IMR-90 (cell line): ENCODE results near the gene NTMT1. TPM values are rescaled to one million over a fixed set of nuclear protein-coding genes. Genes with fewer than 3 reads are reported as not detected.

ENCODE experiments used
- ATAC-seq: fragments of 200-7000 bp; cut with Tn5 transposase; 2 replicates; pipeline ENCODE4 v1.9.1; 2020; ENCODE audit warnings: low read depth, mild to moderate bottlenecking, moderate library complexity
- BruUV-seq: library from RNA; stranded (reverse); fragments of 400-500 nt; replicated peaks from 2 replicates; lab custom pipeline; 2021; lab: Mats Ljungman, UMichigan
- CTCF ChIA-PET: fragments of 300-600 bp; formaldehyde crosslinking; extraction: SDS; loops from one replicate; lab custom pipeline; 2021; ENCODE audit warnings: antibody characterized with exemption; lab: Yijun Ruan, JAX
- POLR2A ChIA-PET: fragments of 300-600 bp; sonication (Branson Sonifier 250); formaldehyde crosslinking; loops from one replicate; lab custom pipeline; 2022; ENCODE audit warnings: antibody characterized with exemption; ENCODE audit not compliant: unreplicated experiment; lab: Charles Lee
- DNase-seq: peaks from one replicate; pipeline ENCODE4 v3.0.0; 2013
- H2AFZ ChIP-seq: replicated peaks from 2 replicates; pipeline ENCODE3; 2013; ENCODE audit warnings: low read length, mild to moderate bottlenecking; ENCODE audit not compliant: poor library complexity
- H2AK5ac ChIP-seq: 2 replicates; pipeline ENCODE4 v1.6.1; 2013; ENCODE audit warnings: low read depth, low read length, inconsistent platforms
- H2AK9ac ChIP-seq: replicated peaks from 2 replicates; pipeline ENCODE3; 2013; ENCODE audit warnings: mild to moderate bottlenecking, low read depth, low read length, moderate library complexity; ENCODE audit not compliant: poor library complexity
- H2BK120ac ChIP-seq: 2 replicates; pipeline ENCODE4 v1.6.1; 2013; ENCODE audit warnings: low read depth, low read length, inconsistent platforms
- H2BK15ac ChIP-seq: 3 replicates; pipeline ENCODE4 v1.6.1; 2013; ENCODE audit warnings: low read depth, low read length, inconsistent platforms
- H2BK20ac ChIP-seq: 2 replicates; pipeline ENCODE4 v1.6.1; 2013; ENCODE audit warnings: low read depth, mild to moderate bottlenecking, inconsistent platforms, low read length, moderate library complexity
- H2BK5ac ChIP-seq: 2 replicates; pipeline ENCODE4 v1.6.1; 2013; ENCODE audit warnings: mild to moderate bottlenecking, low read depth, low read length, inconsistent platforms; ENCODE audit not compliant: poor library complexity, severe bottlenecking
- H3K14ac ChIP-seq: replicated peaks from 2 replicates; pipeline ENCODE4 v1.6.1; 2013; ENCODE audit warnings: low read depth, low read length, inconsistent platforms
- H3K18ac ChIP-seq: 2 replicates; pipeline ENCODE4 v1.6.1; 2013; ENCODE audit warnings: low read depth, low read length, control low read depth
- H3K23ac ChIP-seq: 2 replicates; pipeline ENCODE4 v1.6.1; 2013; ENCODE audit warnings: low read depth, low read length, inconsistent platforms
- H3K27ac ChIP-seq: 2 replicates; pipeline ENCODE4 v1.5.1; 2013; ENCODE audit warnings: mild to moderate bottlenecking, control low read depth, low read length; ENCODE audit not compliant: insufficient read depth
- H3K27me3 ChIP-seq: 2 replicates; pipeline ENCODE4 v1.6.1; 2013; ENCODE audit warnings: low read length; ENCODE audit not compliant: control insufficient read depth, insufficient read depth
- H3K36me3 ChIP-seq: 2 replicates; pipeline ENCODE4 v1.6.1; 2013; ENCODE audit warnings: low read length, mixed read lengths; ENCODE audit not compliant: control insufficient read depth, insufficient read depth
- H3K4ac ChIP-seq: 2 replicates; pipeline ENCODE4 v1.6.1; 2013; ENCODE audit warnings: low read depth, low read length, inconsistent platforms
- H3K4me1 ChIP-seq: 2 replicates; pipeline ENCODE4 v1.6.1; 2013; ENCODE audit warnings: low read length, mixed read lengths; ENCODE audit not compliant: control insufficient read depth, insufficient read depth
- H3K4me2 ChIP-seq: 2 replicates; pipeline ENCODE4 v1.6.1; 2013; ENCODE audit warnings: low read depth, mild to moderate bottlenecking, control low read depth, low read length, moderate library complexity
- H3K4me3 ChIP-seq: 2 replicates; pipeline ENCODE4 v1.5.1; 2013; ENCODE audit warnings: low read depth, mild to moderate bottlenecking, control low read depth, low read length, moderate library complexity; ENCODE audit not compliant: insufficient read depth
- H3K56ac ChIP-seq: 2 replicates; pipeline ENCODE4 v1.6.1; 2013; ENCODE audit warnings: low read length, inconsistent platforms; ENCODE audit not compliant: insufficient read depth; ENCODE audit errors: extremely low read depth
- H3K79me1 ChIP-seq, 2 experiments: 2 replicates each; pipeline ENCODE4 v1.6.1; 2013; ENCODE audit warnings: low read length in 2 of 2, inconsistent platforms in 1 of 2, low read depth in 1 of 2
- H3K9ac ChIP-seq: 2 replicates; pipeline ENCODE4 v1.6.1; 2013; ENCODE audit warnings: low read depth, low read length, control low read depth
- H3K9me1 ChIP-seq: 2 replicates; pipeline ENCODE4 v1.6.1; 2013; ENCODE audit warnings: low read length, inconsistent platforms; ENCODE audit not compliant: insufficient read depth
- H3K9me3 ChIP-seq: 2 replicates; pipeline ENCODE4 v1.6.1; 2013; ENCODE audit warnings: low read length; ENCODE audit not compliant: control insufficient read depth, insufficient read depth
- H4K20me1 ChIP-seq: 2 replicates; pipeline ENCODE4 v1.6.1; 2013; ENCODE audit warnings: low read length, inconsistent platforms; ENCODE audit not compliant: insufficient read depth
- H4K5ac ChIP-seq: 2 replicates; pipeline ENCODE4 v1.6.1; 2013; ENCODE audit warnings: mild to moderate bottlenecking, low read depth, low read length, control low read depth
- H4K8ac ChIP-seq, 2 experiments: 2 replicates each; pipeline ENCODE4 v1.6.1; 2013; ENCODE audit warnings: low read depth in 2 of 2, low read length in 2 of 2, control low read depth in 1 of 2, inconsistent platforms in 1 of 2
- H4K91ac ChIP-seq: 2 replicates; pipeline ENCODE4 v1.6.1; 2013; ENCODE audit warnings: low read depth, low read length, inconsistent platforms; ENCODE audit not compliant: insufficient read depth
- BHLHE40 ChIP-seq: fragments of 150-350 bp; IDR thresholded peaks from 2 replicates; pipeline ENCODE4 v1.6.1; 2016; ENCODE audit warnings: mild to moderate bottlenecking, low read depth, low read length
- CEBPB ChIP-seq: IDR thresholded peaks from 2 replicates; pipeline ENCODE4 v1.6.1; 2012; ENCODE audit warnings: low read depth, low read length, improper control_type of control experiment
- CHD1 ChIP-seq: IDR thresholded peaks from 2 replicates; pipeline ENCODE4 v1.6.1; 2012; ENCODE audit warnings: low read depth, low read length, improper control_type of control experiment
- FOS ChIP-seq: fragments of 150-350 bp; IDR thresholded peaks from 2 replicates; pipeline ENCODE4 v1.6.1; 2016; ENCODE audit warnings: low read depth, low read length
- MAFK ChIP-seq: IDR thresholded peaks from 2 replicates; pipeline ENCODE4 v1.6.1; 2012; ENCODE audit warnings: low read depth, low read length, improper control_type of control experiment
- MAZ ChIP-seq: IDR thresholded peaks from 2 replicates; pipeline ENCODE4 v1.6.1; 2012; ENCODE audit warnings: low read depth, mild to moderate bottlenecking, low read length, improper control_type of control experiment, moderate library complexity, borderline replicate concordance
- MXI1 ChIP-seq: IDR thresholded peaks from 2 replicates; pipeline ENCODE4 v1.6.1; 2012; ENCODE audit warnings: low read depth, mild to moderate bottlenecking, low read length, moderate library complexity, borderline replicate concordance
- NFE2L2 ChIP-seq: fragments of 150-350 bp; IDR thresholded peaks from 2 replicates; pipeline ENCODE4 v1.6.1; 2016; ENCODE audit warnings: low read depth, mild to moderate bottlenecking, low read length
- POLR2A ChIP-seq: IDR thresholded peaks from 2 replicates; pipeline ENCODE4 v1.6.1; 2012; ENCODE audit warnings: mild to moderate bottlenecking, low read depth, low read length
- RAD21 ChIP-seq: IDR thresholded peaks from 2 replicates; pipeline ENCODE4 v1.6.1; 2012; ENCODE audit warnings: low read length, improper control_type of control experiment
- RCOR1 ChIP-seq: IDR thresholded peaks from 2 replicates; pipeline ENCODE4 v1.6.1; 2012; ENCODE audit warnings: mild to moderate bottlenecking, low read length, improper control_type of control experiment; ENCODE audit not compliant: insufficient replicate concordance
- RFX5 ChIP-seq: IDR thresholded peaks from 2 replicates; pipeline ENCODE4 v1.8.0; 2012; ENCODE audit warnings: low read depth, mild to moderate bottlenecking, low read length, moderate library complexity
- SMC3 ChIP-seq: fragments of 150-350 bp; IDR thresholded peaks from 2 replicates; pipeline ENCODE4 v1.6.1; 2016; ENCODE audit warnings: low read depth, mild to moderate bottlenecking, antibody characterized with exemption, low read length, moderate library complexity
- WGBS, 2 experiments: methylation state at CpG; one replicate each; pipeline versions ENCODE4 v1.1.5 to v1.1.7; 2013; ENCODE audit warnings: missing lambda C conversion rate in 2 of 2; ENCODE audit not compliant: insufficient read length in 1 of 2; ENCODE audit errors: extremely low coverage in 2 of 2; 5-methylcytosine and 5-hydroxymethylcytosine counted together
- dilution Hi-C: fragments of 300-500 bp; cut with HindIII; formaldehyde crosslinking; loops from one replicate; pipeline ENCODE4 v1.14.3; 2018; ENCODE audit warnings: low sequenced_read_pairs; ENCODE audit not compliant: unreplicated experiment
- in situ Hi-C: fragments of 300-500 bp; cut with MboI; formaldehyde crosslinking; loops from 3 replicates; pipeline ENCODE4 v1.14.3; 2019; ENCODE audit warnings: low sequenced_read_pairs, inconsistent platforms, mixed read lengths
- intact Hi-C: fragments of 100-400 bp; cut with micrococcal nuclease; formaldehyde crosslinking; loops from 2 replicates; pipeline ENCODE4 v1.10.0; 2022
- polyA plus RNA-seq, 3 experiments: library from polyadenylated mRNA; depleted of rRNA; stranded (reverse); fragments of >200 nt; gene quantifications; 2 replicates each; pipeline ENCODE4 v1.2.3, GENCODE V29; 2012; ENCODE audit warnings: low replicate concordance in 1 of 3
- total RNA-seq: library from RNA; depleted of rRNA; stranded (reverse); fragments of >200 nt; gene quantifications from 2 replicates; pipeline ENCODE4 v1.2.3, GENCODE V29; 2012
- TF ChIP-seq, protein P1 (sequence below): conservative IDR thresholded peaks from 2 replicates; pipeline ENCODE4 v1.5.1; 2012; ENCODE audit warnings: mild to moderate bottlenecking, low read depth, low read length, improper control_type of control experiment
- TF ChIP-seq, protein P2 (sequence below): fragments of 150-350 bp; IDR thresholded peaks from 2 replicates; pipeline ENCODE4 v1.6.1; 2017; ENCODE audit warnings: mild to moderate bottlenecking, antibody characterized with exemption, low read length, low read depth
- TF ChIP-seq, protein P3 (sequence below): fragments of 150-350 bp; IDR thresholded peaks from 2 replicates; pipeline ENCODE4 v1.6.1; 2016; ENCODE audit warnings: low read depth, mild to moderate bottlenecking, low read length, moderate library complexity, borderline replicate concordance

The NTMT1 gene
- total and polyA plus RNA-seq, 2 of the 4 experiments (the other 2 are of a cell fraction), result 68.1 to 88.1 TPM

DNA sequence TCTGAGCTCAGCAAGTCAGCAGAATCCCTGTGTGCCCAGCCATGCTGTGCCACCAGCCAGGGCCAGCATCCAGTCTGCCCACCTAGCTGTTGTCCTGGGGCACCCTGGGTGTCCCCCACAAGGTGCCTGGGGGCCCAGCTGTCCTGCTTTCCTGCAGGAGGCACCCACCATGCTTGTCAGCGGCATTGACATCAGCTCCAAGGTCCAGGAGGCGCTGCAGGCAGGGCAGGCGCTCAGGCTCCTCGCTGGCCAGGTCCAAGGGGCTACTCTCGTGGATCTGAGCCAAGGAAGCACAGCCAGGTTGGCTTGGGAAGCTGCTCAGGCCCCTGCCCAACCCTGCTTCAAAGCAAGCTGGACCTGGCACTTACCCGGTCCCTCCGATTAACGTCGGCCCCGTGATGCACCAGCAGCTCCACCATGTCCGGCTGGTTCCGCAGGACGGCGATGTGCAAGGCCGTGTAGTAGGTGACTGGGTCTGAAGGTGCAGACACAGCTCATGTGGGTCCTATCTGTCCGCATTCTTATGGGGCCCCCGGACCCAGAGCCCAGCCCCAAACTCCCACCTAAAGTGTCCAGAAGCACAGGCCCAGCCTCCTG lies 13.2 kb downstream of the NTMT1 start:
- no peak overlapping the region for H3K23ac ChIP-seq
- no peak overlapping the region for H3K14ac ChIP-seq
- no peak for DNase-seq
- H2BK5ac ChIP-seq, result no peak overlapping the region
- H4K91ac ChIP-seq, result no peak overlapping the region
- ChIA-PET CTCF (interaction anchor here (1.3 kb wide), 1 partner anchor 508 kb away, joined by 4 read pairs; no protein-coding TSS in a partner anchor), POLR2A (no interaction called here)
- intact Hi-C loops, result no loop called here
- H3K9me1 ChIP-seq, result no peaks in the 10 kb centered on the region
- dilution Hi-C loops, result no loop called here
- H4K5ac ChIP-seq, result no peak overlapping the region
- no peak overlapping the region for H3K4ac ChIP-seq
- H3K9ac ChIP-seq, result no peak overlapping the region
- no peak for TF ChIP-seq CHD1
- TF ChIP-seq POLR2A, result no peak
- TF ChIP-seq, protein P1, sequence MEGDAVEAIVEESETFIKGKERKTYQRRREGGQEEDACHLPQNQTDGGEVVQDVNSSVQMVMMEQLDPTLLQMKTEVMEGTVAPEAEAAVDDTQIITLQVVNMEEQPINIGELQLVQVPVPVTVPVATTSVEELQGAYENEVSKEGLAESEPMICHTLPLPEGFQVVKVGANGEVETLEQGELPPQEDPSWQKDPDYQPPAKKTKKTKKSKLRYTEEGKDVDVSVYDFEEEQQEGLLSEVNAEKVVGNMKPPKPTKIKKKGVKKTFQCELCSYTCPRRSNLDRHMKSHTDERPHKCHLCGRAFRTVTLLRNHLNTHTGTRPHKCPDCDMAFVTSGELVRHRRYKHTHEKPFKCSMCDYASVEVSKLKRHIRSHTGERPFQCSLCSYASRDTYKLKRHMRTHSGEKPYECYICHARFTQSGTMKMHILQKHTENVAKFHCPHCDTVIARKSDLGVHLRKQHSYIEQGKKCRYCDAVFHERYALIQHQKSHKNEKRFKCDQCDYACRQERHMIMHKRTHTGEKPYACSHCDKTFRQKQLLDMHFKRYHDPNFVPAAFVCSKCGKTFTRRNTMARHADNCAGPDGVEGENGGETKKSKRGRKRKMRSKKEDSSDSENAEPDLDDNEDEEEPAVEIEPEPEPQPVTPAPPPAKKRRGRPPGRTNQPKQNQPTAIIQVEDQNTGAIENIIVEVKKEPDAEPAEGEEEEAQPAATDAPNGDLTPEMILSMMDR, result no peak
- no peak for TF ChIP-seq BHLHE40
- TF ChIP-seq RAD21, result no peak
- no peak for TF ChIP-seq NFE2L2
- TF ChIP-seq RFX5, result no peak
- TF ChIP-seq, protein P2, sequence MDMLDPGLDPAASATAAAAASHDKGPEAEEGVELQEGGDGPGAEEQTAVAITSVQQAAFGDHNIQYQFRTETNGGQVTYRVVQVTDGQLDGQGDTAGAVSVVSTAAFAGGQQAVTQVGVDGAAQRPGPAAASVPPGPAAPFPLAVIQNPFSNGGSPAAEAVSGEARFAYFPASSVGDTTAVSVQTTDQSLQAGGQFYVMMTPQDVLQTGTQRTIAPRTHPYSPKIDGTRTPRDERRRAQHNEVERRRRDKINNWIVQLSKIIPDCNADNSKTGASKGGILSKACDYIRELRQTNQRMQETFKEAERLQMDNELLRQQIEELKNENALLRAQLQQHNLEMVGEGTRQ, result no peak
- no peak for TF ChIP-seq MAZ
- no peak for TF ChIP-seq MAFK
- no peak for TF ChIP-seq SMC3
- TF ChIP-seq, protein P3, sequence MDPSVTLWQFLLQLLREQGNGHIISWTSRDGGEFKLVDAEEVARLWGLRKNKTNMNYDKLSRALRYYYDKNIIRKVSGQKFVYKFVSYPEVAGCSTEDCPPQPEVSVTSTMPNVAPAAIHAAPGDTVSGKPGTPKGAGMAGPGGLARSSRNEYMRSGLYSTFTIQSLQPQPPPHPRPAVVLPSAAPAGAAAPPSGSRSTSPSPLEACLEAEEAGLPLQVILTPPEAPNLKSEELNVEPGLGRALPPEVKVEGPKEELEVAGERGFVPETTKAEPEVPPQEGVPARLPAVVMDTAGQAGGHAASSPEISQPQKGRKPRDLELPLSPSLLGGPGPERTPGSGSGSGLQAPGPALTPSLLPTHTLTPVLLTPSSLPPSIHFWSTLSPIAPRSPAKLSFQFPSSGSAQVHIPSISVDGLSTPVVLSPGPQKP, result no peak
- no peak for TF ChIP-seq RCOR1
- no peak for TF ChIP-seq MXI1
- no peak for TF ChIP-seq FOS
- no peak for TF ChIP-seq CEBPB
- no peak overlapping the region for H3K4me2 ChIP-seq
- H3K27me3 ChIP-seq, result no peaks in the 10 kb centered on the region
- 98% methylated on average over 15 of the region's 17 CpGs; no CpG with 5 or more reads in 1 of the 2 experiments for WGBS, 2 experiments
- H3K27ac ChIP-seq, result no peak overlapping the region
- no peaks in the 10 kb centered on the region for H3K9me3 ChIP-seq
- H2BK15ac ChIP-seq, result no peak overlapping the region
- peaks cover 9 to 73% of the 10 kb centered on the region in 2 experiments for H3K79me1 ChIP-seq
- H3K4me1 ChIP-seq, result peaks cover 15% of the 10 kb centered on the region
- no peak overlapping the region for H2BK20ac ChIP-seq
- no peak overlapping the region for H4K8ac ChIP-seq
- no peak overlapping the region for H2AK5ac ChIP-seq
- no peak overlapping the region for H2BK120ac ChIP-seq
- peaks cover 69% of the 10 kb centered on the region for H4K20me1 ChIP-seq
- ATAC-seq, result no peak
- no peak overlapping the region for H2AFZ ChIP-seq
- no TSS peak for BruUV-seq
- H3K18ac ChIP-seq, result no peak overlapping the region
- H2AK9ac ChIP-seq, result peak overlapping the region; percentile 31
- H3K4me3 ChIP-seq, result no peak overlapping the region
- in situ Hi-C loops, result no loop called here
- H3K56ac ChIP-seq, result no peak overlapping the region
- H3K36me3 ChIP-seq, result peaks cover 46% of the 10 kb centered on the region
